Measurements from ENCODE around the gene ATF5. TPM values are rescaled to one million over a fixed set of nuclear protein-coding genes. Genes with fewer than 3 reads are reported as not detected.
A peak's percentile ranks its signal among the peaks of the same experiment; 100 is the strongest.

The ATF5 gene
- total and polyA plus RNA-seq, 2 donors from 2014 or later = 22.7 to 36.4 TPM

DNA sequence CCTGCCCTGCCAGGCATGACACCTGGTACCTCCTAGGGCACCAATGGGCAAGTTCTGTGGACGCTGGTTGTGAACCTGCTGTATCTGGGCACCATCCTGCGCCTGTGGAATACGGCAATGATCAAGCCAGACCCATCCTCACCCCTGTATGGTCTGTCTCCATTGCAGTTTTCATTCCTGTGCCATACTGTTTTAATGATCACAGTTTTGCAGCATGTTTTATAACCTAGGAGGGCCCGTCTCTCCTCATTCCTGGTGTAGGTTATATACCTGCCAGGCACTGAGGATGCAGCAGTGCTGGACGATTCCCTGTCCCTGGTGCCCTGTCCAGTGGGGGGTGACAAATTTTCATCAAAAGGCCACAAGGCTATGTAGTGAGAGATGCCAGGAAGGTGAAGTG, 45.9 kb upstream of the ATF5 start:
- Histone ChIP-seq H3K27ac (ENCODE audit: low read depth in 2 of 2, low read length in 2 of 2) (no peak overlapping the region), H3K27me3 (ENCODE audit: control insufficient read depth, insufficient read depth, low read length) (no peaks in the 10 kb centered on the region), H3K9me3 (ENCODE audit: control insufficient read depth in 2 of 3, insufficient read depth in 1 of 3, low read length in 3 of 3) (peaks cover 0 to 5% (median 0%) of the 10 kb centered on the region in 3 donors), H3K4me1 (ENCODE audit: control insufficient read depth in 2 of 3, insufficient read depth in 2 of 3, low read depth in 1 of 3, low read length in 3 of 3) (peaks cover 0 to 11% (median 6%) of the 10 kb centered on the region in 3 donors), H3K4me3 (ENCODE audit: low read length in 3 of 3) (no peak overlapping the region), H3K36me3 (ENCODE audit: control insufficient read depth in 2 of 3, insufficient read depth in 3 of 3, low read length in 3 of 3) (peaks cover 8 to 63% (median 34%) of the 10 kb centered on the region in 3 donors), H3K9ac (ENCODE audit: low read length in 3 of 3) (no peak overlapping the region)
- intact Hi-C loops (cut with DNase I) = no loop called here
- TF ChIP-seq, protein P1, sequence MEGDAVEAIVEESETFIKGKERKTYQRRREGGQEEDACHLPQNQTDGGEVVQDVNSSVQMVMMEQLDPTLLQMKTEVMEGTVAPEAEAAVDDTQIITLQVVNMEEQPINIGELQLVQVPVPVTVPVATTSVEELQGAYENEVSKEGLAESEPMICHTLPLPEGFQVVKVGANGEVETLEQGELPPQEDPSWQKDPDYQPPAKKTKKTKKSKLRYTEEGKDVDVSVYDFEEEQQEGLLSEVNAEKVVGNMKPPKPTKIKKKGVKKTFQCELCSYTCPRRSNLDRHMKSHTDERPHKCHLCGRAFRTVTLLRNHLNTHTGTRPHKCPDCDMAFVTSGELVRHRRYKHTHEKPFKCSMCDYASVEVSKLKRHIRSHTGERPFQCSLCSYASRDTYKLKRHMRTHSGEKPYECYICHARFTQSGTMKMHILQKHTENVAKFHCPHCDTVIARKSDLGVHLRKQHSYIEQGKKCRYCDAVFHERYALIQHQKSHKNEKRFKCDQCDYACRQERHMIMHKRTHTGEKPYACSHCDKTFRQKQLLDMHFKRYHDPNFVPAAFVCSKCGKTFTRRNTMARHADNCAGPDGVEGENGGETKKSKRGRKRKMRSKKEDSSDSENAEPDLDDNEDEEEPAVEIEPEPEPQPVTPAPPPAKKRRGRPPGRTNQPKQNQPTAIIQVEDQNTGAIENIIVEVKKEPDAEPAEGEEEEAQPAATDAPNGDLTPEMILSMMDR (IDR thresholded peaks at IDR 0.05; ENCODE audit: borderline replicate concordance, extremely low read depth, insufficient read depth) = no peak
- no peak for DNase-seq
- no peak for FAIRE-seq

DNA sequence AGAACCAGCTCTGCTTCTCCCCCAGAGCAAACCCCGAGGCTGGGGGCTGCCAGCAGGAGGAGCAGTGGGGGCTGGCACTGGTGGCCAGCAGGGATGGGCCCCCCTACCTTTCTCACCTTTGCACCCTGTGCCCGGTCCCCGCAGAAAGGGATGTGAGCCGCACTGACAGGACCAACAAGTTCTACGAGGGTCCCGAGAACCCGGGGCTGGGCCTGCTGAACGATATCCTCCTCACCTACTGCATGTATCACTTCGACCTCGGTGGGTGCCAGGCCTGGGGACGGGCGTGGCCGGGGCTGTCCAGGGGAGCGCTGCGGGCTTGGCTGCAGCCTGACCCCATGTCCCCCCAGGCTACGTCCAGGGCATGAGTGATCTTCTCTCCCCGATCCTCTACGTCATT, 44.9 kb upstream of the ATF5 start:
- H3K4me3 ChIP-seq (ENCODE audit: low read length in 3 of 3) = no peak overlapping the region
- peak in 2 of 5 donors; percentile 48 to 74 for DNase-seq

DNA sequence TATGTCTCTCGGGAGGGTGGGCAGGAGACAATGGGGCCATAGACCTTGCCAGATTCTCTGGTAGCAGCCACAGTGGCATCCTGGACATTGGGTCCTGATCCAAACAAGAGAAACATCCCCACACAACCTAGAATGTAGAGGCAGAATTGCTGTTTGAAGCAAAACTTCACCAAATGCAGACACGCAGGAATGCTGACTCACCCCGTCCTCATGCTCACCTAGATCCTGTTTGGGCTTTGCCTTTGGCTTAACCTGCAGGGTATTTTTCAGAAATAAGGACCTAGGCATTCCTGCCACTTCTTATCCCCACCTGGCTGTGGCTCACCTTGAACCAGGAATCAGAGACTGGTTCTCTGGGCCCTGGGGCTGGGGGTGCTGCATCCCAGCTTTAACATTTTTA, 44.2 kb upstream of the ATF5 start:
- peaks cover 0 to 5% (median 0%) of the 10 kb centered on the region in 3 donors for H3K9me3 ChIP-seq (ENCODE audit: control insufficient read depth in 2 of 3, insufficient read depth in 1 of 3, low read length in 3 of 3)
- TF ChIP-seq, protein P1 (IDR thresholded peaks at IDR 0.05; ENCODE audit: borderline replicate concordance, extremely low read depth, insufficient read depth) = no peak
- H3K27me3 ChIP-seq (ENCODE audit: control insufficient read depth, insufficient read depth, low read length) = no peaks in the 10 kb centered on the region
- DNase-seq (no peak), FAIRE-seq (no peak)
- peaks cover 0 to 2% (median 0%) of the 10 kb centered on the region in 3 donors for H3K4me1 ChIP-seq (ENCODE audit: control insufficient read depth in 2 of 3, insufficient read depth in 2 of 3, low read depth in 1 of 3, low read length in 3 of 3)
- H3K36me3 ChIP-seq (ENCODE audit: control insufficient read depth in 2 of 3, insufficient read depth in 3 of 3, low read length in 3 of 3) = peaks cover 6 to 51% (median 34%) of the 10 kb centered on the region in 3 donors
- no peak overlapping the region for H3K4me3 ChIP-seq (ENCODE audit: low read length in 3 of 3)
- H3K27ac ChIP-seq (ENCODE audit: low read depth in 2 of 2, low read length in 2 of 2) = no peak overlapping the region
- intact Hi-C loops (cut with DNase I) = no loop called here
- H3K9ac ChIP-seq (ENCODE audit: low read length in 3 of 3) = no peak overlapping the region

More for the DNA sequence above, 44.9 kb upstream of the ATF5 start:
- no peak for FAIRE-seq
- Histone ChIP-seq H3K4me1 (ENCODE audit: control insufficient read depth in 2 of 3, insufficient read depth in 2 of 3, low read depth in 1 of 3, low read length in 3 of 3) (peaks cover 0 to 2% (median 0%) of the 10 kb centered on the region in 3 donors), H3K27ac (ENCODE audit: low read depth in 2 of 2, low read length in 2 of 2) (no peak overlapping the region), H3K27me3 (ENCODE audit: control insufficient read depth, insufficient read depth, low read length) (no peaks in the 10 kb centered on the region), H3K9me3 (ENCODE audit: control insufficient read depth in 2 of 3, insufficient read depth in 1 of 3, low read length in 3 of 3) (peaks cover 0 to 5% (median 0%) of the 10 kb centered on the region in 3 donors), H3K36me3 (ENCODE audit: control insufficient read depth in 2 of 3, insufficient read depth in 3 of 3, low read length in 3 of 3) (peaks cover 8 to 56% (median 34%) of the 10 kb centered on the region in 3 donors), H3K9ac (ENCODE audit: low read length in 3 of 3) (no peak overlapping the region)
- TF ChIP-seq, protein P1 (IDR thresholded peaks at IDR 0.05; ENCODE audit: borderline replicate concordance, extremely low read depth, insufficient read depth) = no peak
- intact Hi-C loops (cut with DNase I) = no loop called here
